Measurements from ENCODE around the gene ACVR1.

DNA sequence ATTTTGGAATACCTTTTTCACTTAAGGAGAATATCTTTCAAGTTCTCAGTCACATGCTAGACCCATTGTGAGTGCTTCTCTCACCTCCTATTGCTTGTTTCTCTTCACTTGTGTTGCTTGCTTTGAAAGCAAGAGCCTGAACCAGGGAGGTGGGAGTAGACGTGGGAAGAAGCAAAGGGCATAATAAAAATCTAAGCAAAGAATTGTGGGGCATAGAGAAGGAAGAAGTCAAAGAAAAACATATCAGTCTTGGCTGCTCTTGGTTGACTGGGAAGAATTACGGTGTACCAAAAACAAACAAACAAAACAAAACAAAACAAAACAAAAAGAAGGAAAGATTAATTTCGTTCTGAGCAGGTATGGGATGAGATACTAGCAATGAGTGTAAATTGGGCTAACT lies 48.9 kb upstream of the ACVR1 start:
- TF ChIP-seq, protein P1, sequence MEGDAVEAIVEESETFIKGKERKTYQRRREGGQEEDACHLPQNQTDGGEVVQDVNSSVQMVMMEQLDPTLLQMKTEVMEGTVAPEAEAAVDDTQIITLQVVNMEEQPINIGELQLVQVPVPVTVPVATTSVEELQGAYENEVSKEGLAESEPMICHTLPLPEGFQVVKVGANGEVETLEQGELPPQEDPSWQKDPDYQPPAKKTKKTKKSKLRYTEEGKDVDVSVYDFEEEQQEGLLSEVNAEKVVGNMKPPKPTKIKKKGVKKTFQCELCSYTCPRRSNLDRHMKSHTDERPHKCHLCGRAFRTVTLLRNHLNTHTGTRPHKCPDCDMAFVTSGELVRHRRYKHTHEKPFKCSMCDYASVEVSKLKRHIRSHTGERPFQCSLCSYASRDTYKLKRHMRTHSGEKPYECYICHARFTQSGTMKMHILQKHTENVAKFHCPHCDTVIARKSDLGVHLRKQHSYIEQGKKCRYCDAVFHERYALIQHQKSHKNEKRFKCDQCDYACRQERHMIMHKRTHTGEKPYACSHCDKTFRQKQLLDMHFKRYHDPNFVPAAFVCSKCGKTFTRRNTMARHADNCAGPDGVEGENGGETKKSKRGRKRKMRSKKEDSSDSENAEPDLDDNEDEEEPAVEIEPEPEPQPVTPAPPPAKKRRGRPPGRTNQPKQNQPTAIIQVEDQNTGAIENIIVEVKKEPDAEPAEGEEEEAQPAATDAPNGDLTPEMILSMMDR (IDR thresholded peaks at IDR 0.05), result no peak
- TF ChIP-seq, protein P2, sequence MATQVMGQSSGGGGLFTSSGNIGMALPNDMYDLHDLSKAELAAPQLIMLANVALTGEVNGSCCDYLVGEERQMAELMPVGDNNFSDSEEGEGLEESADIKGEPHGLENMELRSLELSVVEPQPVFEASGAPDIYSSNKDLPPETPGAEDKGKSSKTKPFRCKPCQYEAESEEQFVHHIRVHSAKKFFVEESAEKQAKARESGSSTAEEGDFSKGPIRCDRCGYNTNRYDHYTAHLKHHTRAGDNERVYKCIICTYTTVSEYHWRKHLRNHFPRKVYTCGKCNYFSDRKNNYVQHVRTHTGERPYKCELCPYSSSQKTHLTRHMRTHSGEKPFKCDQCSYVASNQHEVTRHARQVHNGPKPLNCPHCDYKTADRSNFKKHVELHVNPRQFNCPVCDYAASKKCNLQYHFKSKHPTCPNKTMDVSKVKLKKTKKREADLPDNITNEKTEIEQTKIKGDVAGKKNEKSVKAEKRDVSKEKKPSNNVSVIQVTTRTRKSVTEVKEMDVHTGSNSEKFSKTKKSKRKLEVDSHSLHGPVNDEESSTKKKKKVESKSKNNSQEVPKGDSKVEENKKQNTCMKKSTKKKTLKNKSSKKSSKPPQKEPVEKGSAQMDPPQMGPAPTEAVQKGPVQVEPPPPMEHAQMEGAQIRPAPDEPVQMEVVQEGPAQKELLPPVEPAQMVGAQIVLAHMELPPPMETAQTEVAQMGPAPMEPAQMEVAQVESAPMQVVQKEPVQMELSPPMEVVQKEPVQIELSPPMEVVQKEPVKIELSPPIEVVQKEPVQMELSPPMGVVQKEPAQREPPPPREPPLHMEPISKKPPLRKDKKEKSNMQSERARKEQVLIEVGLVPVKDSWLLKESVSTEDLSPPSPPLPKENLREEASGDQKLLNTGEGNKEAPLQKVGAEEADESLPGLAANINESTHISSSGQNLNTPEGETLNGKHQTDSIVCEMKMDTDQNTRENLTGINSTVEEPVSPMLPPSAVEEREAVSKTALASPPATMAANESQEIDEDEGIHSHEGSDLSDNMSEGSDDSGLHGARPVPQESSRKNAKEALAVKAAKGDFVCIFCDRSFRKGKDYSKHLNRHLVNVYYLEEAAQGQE (IDR thresholded peaks at IDR 0.05; ENCODE audit: insufficient read depth in 1 of 2, low read depth in 2 of 2, low read length in 1 of 2), result no peak

All from Panc1 (cell line).